ENCODE results near the gene CACNA1C.

Gene CACNA1C

GRCh38 chr12:2075508-2076195 lies 22.9 kb downstream of the CACNA1C start:
- no peak for DNase-seq (ENCODE audit: low read depth)
- no peak overlapping the region for H3K4me3 ChIP-seq (ENCODE audit: low read length)
- TF ChIP-seq, protein P1, sequence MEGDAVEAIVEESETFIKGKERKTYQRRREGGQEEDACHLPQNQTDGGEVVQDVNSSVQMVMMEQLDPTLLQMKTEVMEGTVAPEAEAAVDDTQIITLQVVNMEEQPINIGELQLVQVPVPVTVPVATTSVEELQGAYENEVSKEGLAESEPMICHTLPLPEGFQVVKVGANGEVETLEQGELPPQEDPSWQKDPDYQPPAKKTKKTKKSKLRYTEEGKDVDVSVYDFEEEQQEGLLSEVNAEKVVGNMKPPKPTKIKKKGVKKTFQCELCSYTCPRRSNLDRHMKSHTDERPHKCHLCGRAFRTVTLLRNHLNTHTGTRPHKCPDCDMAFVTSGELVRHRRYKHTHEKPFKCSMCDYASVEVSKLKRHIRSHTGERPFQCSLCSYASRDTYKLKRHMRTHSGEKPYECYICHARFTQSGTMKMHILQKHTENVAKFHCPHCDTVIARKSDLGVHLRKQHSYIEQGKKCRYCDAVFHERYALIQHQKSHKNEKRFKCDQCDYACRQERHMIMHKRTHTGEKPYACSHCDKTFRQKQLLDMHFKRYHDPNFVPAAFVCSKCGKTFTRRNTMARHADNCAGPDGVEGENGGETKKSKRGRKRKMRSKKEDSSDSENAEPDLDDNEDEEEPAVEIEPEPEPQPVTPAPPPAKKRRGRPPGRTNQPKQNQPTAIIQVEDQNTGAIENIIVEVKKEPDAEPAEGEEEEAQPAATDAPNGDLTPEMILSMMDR (IDR thresholded peaks at IDR 0.05; ENCODE audit: insufficient read depth, low read depth, low read length, missing control alignments) = no peak

- TF ChIP-seq, protein P1 (IDR thresholded peaks at IDR 0.05; ENCODE audit: insufficient read depth, low read depth, low read length, missing control alignments) = no peak
- DNase-seq (ENCODE audit: low read depth) = no peak
- no peak overlapping the region for H3K4me3 ChIP-seq (ENCODE audit: low read length)
Measured at GRCh38 chr12:2076196-2076570, 23.4 kb downstream of the CACNA1C start.

DNA sequence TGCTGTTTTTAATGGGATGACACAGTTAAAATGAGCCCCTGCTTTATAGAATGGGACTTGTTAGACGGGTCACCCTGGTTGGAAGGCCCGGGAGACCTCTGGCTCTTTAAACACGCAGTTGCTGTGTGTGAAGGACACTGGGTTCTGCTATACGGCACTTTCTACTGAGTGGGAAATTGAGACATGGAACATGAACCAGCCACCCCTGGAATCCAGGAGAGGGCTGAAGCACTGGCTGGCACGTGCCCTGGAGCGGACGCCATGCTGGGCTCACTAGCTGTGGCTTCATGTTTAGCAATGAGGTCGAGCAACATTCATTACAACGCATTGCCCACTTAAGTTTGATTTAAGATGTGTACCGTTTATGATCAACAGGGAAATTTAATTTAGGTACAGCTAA lies 23.9 kb downstream of the CACNA1C start:
- TF ChIP-seq, protein P1 (IDR thresholded peaks at IDR 0.05; ENCODE audit: insufficient read depth, low read depth, low read length, missing control alignments) = no peak
- H3K4me3 ChIP-seq (ENCODE audit: low read length) = no peak overlapping the region
- no peak for DNase-seq (ENCODE audit: low read depth)

- TF ChIP-seq, protein P1 (IDR thresholded peaks at IDR 0.05; ENCODE audit: insufficient read depth, low read depth, low read length, missing control alignments) = no peak
Measured at GRCh38 chr12:2080604-2081003, 27.8 kb downstream of the CACNA1C start.

GRCh38 chr12:2082321-2082720 lies 29.5 kb downstream of the CACNA1C start:
- no peak for DNase-seq (ENCODE audit: low read depth)
- TF ChIP-seq, protein P1 (IDR thresholded peaks at IDR 0.05; ENCODE audit: insufficient read depth, low read depth, low read length, missing control alignments) = no peak
- no peak overlapping the region for H3K4me3 ChIP-seq (ENCODE audit: low read length)

More at GRCh38 chr12:2080604-2081003, 27.8 kb downstream of the CACNA1C start:
- no peak for DNase-seq (ENCODE audit: low read depth)
- no peak overlapping the region for H3K4me3 ChIP-seq (ENCODE audit: low read length)

DNA sequence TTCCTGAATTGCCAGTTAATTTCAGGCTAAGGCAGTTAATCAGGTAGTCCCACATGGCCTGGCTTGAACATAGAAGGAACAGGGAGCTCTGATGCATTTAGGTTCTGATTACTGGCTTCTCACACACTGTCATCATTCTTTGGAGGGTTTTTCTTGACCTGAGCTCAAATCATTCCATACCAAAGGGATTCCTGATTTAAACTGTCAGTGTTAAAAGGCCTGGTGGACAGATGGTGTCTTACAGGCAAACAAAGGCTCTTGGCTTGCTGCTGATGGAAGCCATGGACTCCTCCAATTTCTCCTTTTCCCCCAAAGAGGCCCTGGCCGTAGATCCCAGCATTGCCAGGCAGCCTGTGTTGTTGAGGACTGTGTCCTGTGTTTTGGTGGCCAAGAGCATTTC lies 30.2 kb downstream of the CACNA1C start:
- DNase-seq (ENCODE audit: low read depth) = no peak
- H3K4me3 ChIP-seq (ENCODE audit: low read length) = no peak overlapping the region
- TF ChIP-seq, protein P1 (IDR thresholded peaks at IDR 0.05; ENCODE audit: insufficient read depth, low read depth, low read length, missing control alignments) = no peak

DNA sequence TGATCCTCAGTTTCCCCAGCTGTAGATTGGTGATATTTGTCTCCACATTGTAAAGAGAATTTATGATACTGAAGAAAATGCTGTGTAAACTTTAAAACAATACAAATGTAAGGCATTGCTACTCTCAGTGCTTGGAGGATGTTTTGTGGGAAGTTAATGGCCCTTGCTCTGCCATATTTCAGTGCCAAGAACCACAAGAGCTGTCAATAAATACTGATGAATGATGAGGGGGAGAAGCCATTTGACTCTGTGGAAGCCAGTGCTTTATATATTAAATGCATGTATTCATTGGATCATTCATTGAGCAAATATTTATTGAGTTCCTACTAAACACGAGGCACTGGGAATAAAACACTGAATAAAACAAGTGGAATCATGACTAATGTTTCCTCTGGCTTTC lies 30.8 kb downstream of the CACNA1C start:
- H3K4me3 ChIP-seq (ENCODE audit: low read length) = no peak overlapping the region
- no peak for DNase-seq (ENCODE audit: low read depth)
- TF ChIP-seq, protein P1 (IDR thresholded peaks at IDR 0.05; ENCODE audit: insufficient read depth, low read depth, low read length, missing control alignments) = no peak

All from epithelial cell of esophagus (primary cell).